Spleen (tissue), 11 donors: ENCODE measurements around the gene SNX9. TPM values are rescaled to one million over a fixed set of nuclear protein-coding genes. Genes with fewer than 3 reads are reported as not detected.
"Not testable (repeated sequence)": the region's sequence is repeated elsewhere in the genome, so short reads cannot be mapped to it uniquely, and the experiment has no call there.

Experiments used
- DNase-seq: peaks from one replicate; pipeline ENCODE4 v3.0.0-alpha.2; 2020
- H3K27ac ChIP-seq, 8 donors: fragments of 200-600 bp; sonication (generic) in 7 of 8; 1 replicate in 4 of 8; 2 replicates in 4 of 8; pipeline versions ENCODE4 v1.5.0 to v1.8.0; 2016 to 2021; ENCODE audit warnings: inconsistent platforms in 4 of 8, mild to moderate bottlenecking in 4 of 8, moderate library complexity in 1 of 8
- H3K27me3 ChIP-seq, 7 donors: fragments of 200-600 bp; sonication (generic) in 6 of 7; replicated peaks in 1 of 7; 1 replicate in 4 of 7; 2 replicates in 3 of 7; pipeline versions ENCODE4 v1.5.0 to v1.8.0; 2016 to 2021; ENCODE audit warnings: inconsistent platforms in 3 of 7, mild to moderate bottlenecking in 1 of 7
- H3K36me3 ChIP-seq, 6 donors: fragments of 200-600 bp; sonication (generic) in 5 of 6; 1 replicate in 4 of 6; 2 replicates in 2 of 6; pipeline versions ENCODE4 v1.5.0 to v1.8.0; 2016 to 2021; ENCODE audit warnings: inconsistent platforms in 2 of 6
- H3K4me1 ChIP-seq, 6 donors: fragments of 200-600 bp; sonication (generic) in 5 of 6; 1 replicate in 3 of 6; 2 replicates in 3 of 6; pipeline versions ENCODE4 v1.5.0 to v1.8.0; 2016 to 2021; ENCODE audit warnings: inconsistent platforms in 3 of 6
- H3K4me3 ChIP-seq, 8 donors: fragments of 200-600 bp; sonication (generic) in 7 of 8; 1 replicate in 4 of 8; 2 replicates in 4 of 8; pipeline versions ENCODE4 v1.5.0 to v1.8.0; 2016 to 2021; ENCODE audit warnings: inconsistent platforms in 4 of 8, mild to moderate bottlenecking in 4 of 8, moderate library complexity in 2 of 8
- H3K9me3 ChIP-seq, 8 donors: fragments of 200-600 bp; sonication (generic) in 7 of 8; 1 replicate in 4 of 8; 2 replicates in 4 of 8; pipeline versions ENCODE4 v1.5.0 to v1.8.0; 2016 to 2021; ENCODE audit warnings: inconsistent platforms in 4 of 8
- POLR2A ChIP-seq, 3 donors: fragments of 450-650 bp; IDR thresholded peaks; one replicate each; pipeline ENCODE4 v1.5.1; 2017; ENCODE audit warnings: antibody characterized with exemption in 3 of 3, mild to moderate bottlenecking in 1 of 3
- POLR2AphosphoS5 ChIP-seq, 3 donors: sonication (generic); formaldehyde crosslinking; IDR thresholded peaks; one replicate each; pipeline ENCODE4 v1.5.1; 2017; ENCODE audit warnings: antibody characterized with exemption in 3 of 3
- WGBS, 5 donors: extraction: QIAGEN DNeasy Blood & Tissue Kit in 3 of 5; methylation state at CpG; one replicate each; pipeline versions ENCODE4 v1.1.5 to v1.1.7; 2013 to 2018; 5-methylcytosine and 5-hydroxymethylcytosine counted together
- intact Hi-C: fragments of 100-400 bp; cut with DNase I; formaldehyde crosslinking; loops from one replicate; pipeline ENCODE4 v1.15.0; 2023; ENCODE audit warnings: low total_unique reads
- polyA plus RNA-seq, 3 donors: library from polyadenylated mRNA; stranded (reverse); fragments of 200-250 nt; gene quantifications; one replicate each; pipeline ENCODE4 v1.2.1, GENCODE V29; 2013
- total RNA-seq, 7 donors: library from RNA; depleted of rRNA in 3 of 7; stranded (reverse); fragments of >200 nt in 3 of 7; fragmentation: NEBNext Ultra II Directional in 4 of 7; extraction: Animal tissue kit (Norgen Biotek cat#: 25700) in 4 of 7; gene quantifications; one replicate each; pipeline versions ENCODE4 v1.1.0 to v1.2.1, GENCODE V29; 2016 to 2021
- TF ChIP-seq, protein P1 (sequence below), 11 experiments: fragments of 200-600 bp in 7 of 11; fragments of 450-650 bp in 4 of 11; sonication (generic) in 4 of 11; IDR thresholded peaks in 8 of 11; conservative IDR thresholded peaks in 3 of 11; 1 replicate in 7 of 11; 2 replicates in 4 of 11; pipeline versions ENCODE4 v1.4.0 to v1.8.0; 2016 to 2021; ENCODE audit warnings: antibody characterized with exemption in 11 of 11, inconsistent platforms in 4 of 11, mild to moderate bottlenecking in 1 of 11
- donor health status: healthy with polysubstance abuse.
- donor health status: DM: no; HTN: no; CAD: no; lungs with moderate emphysema.
- donor health status: DM: no; HTN: no; CAD: no.
- donor health status: Bipolar disorder and iron deficiency.
- donor health status: healthy.
- donor health status: DM: no; HTN: no; CAD: no.
- donor health status: DM: yes; HTN: yes; CAD: no.

Gene SNX9
- total and polyA plus RNA-seq, 10 donors: 18.9 to 42.5 (median 31.8) TPM

DNA sequence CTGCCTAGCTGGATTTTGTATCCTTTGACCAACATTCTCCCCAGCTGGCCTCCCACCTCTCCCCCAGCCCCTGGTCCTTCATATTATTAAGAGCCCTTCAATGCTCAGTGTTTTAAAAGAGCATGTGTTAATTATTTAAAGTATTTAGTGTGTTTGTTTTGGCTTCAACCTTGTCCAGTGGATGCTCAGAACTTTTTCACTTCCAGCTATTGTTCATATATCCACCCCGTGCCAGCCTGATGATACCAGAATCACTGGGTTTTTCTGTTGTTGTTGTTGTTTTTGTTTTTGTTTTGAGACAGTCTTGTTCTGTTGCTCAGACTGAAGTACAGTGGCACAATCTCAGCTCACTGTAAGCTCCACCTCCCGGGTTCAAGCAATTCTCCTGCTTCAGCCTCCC, 30.4 kb upstream of the SNX9 start:
- Histone ChIP-seq H3K27ac (no peak overlapping the region), H3K27me3 (no peaks in the 10 kb centered on the region), H3K9me3 (no peaks in the 10 kb centered on the region), H3K36me3 (no peaks in the 10 kb centered on the region), H3K4me1 (peaks cover 0 to 4% (median 0%) of the 10 kb centered on the region in 6 donors), H3K4me3 (no peak overlapping the region)
- no peak for DNase-seq
- WGBS, 5 donors: 78 to 91% (median 89%) methylated on average over 2 of the region's 2 CpGs
- intact Hi-C loops: no loop called here
- TF ChIP-seq, protein P1, sequence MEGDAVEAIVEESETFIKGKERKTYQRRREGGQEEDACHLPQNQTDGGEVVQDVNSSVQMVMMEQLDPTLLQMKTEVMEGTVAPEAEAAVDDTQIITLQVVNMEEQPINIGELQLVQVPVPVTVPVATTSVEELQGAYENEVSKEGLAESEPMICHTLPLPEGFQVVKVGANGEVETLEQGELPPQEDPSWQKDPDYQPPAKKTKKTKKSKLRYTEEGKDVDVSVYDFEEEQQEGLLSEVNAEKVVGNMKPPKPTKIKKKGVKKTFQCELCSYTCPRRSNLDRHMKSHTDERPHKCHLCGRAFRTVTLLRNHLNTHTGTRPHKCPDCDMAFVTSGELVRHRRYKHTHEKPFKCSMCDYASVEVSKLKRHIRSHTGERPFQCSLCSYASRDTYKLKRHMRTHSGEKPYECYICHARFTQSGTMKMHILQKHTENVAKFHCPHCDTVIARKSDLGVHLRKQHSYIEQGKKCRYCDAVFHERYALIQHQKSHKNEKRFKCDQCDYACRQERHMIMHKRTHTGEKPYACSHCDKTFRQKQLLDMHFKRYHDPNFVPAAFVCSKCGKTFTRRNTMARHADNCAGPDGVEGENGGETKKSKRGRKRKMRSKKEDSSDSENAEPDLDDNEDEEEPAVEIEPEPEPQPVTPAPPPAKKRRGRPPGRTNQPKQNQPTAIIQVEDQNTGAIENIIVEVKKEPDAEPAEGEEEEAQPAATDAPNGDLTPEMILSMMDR (IDR thresholded peaks at IDR 0.05 in 8 of 11, conservative IDR thresholded peaks at IDR 0.05 in 3 of 11): no peak
- no peak for TF ChIP-seq POLR2AphosphoS5 (IDR thresholded peaks at IDR 0.05)

DNA sequence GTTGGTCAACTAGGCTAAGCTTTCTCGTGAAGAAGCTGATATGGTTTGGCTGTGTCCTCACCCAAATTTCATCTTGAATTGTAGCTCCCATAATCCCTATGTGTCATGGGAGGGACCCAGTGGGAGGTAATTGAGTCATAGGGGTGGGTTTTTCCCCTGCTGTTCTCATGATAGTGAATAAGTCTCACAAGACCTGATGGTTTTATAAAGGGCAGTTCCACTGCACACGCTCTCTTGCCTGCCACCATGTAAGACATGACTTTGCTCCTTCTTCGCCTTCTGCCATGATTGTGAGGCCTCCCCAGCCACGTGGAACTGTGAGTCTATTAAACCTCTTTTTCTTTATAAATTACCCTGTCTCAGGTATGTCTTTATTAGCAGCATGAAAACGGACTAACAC, 29.0 kb upstream of the SNX9 start:
- H3K4me1 ChIP-seq, H3K36me3 ChIP-seq, intact Hi-C loops, H3K9me3 ChIP-seq, DNase-seq, H3K27me3 ChIP-seq, H3K4me3 ChIP-seq, H3K27ac ChIP-seq: not testable (repeated sequence)
- 82 to 96% (median 87%) methylated on average over 5 of the region's 5 CpGs for WGBS, 5 donors

DNA sequence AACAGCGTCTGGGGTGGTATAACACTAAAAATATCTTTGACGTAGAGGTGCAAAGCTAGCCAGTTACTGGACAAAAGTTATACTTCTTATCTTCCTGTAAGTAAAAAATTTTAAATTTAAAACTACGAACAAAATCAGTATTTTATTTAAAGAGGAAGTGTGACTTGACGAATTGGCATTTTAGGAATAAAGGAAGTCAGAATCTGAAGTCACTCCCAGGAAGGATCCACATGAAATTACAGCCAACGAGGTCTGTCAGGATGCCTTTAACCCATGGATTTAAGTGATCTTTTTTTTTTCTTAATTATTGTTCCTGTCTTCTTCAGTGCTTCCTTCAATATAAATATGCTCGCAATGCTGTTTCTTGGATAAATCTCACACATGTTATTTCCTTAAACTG, 27.2 kb upstream of the SNX9 start:
- no peak for DNase-seq
- H3K36me3 ChIP-seq: no peaks in the 10 kb centered on the region
- H3K9me3 ChIP-seq: no peaks in the 10 kb centered on the region
- TF ChIP-seq POLR2AphosphoS5 (IDR thresholded peaks at IDR 0.05): no peak
- TF ChIP-seq, protein P1 (IDR thresholded peaks at IDR 0.05 in 8 of 11, conservative IDR thresholded peaks at IDR 0.05 in 3 of 11): no peak
- no peak for TF ChIP-seq POLR2A (IDR thresholded peaks at IDR 0.05)
- H3K27me3 ChIP-seq: no peaks in the 10 kb centered on the region
- peaks cover 0 to 4% (median 0%) of the 10 kb centered on the region in 6 donors for H3K4me1 ChIP-seq
- 59 to 64% (median 61%) methylated on average over 6 of the region's 6 CpGs for WGBS, 5 donors
- intact Hi-C loops: no loop called here
- H3K27ac ChIP-seq: peak overlapping the region in 1 of 8 donors; percentile 3
- no peak overlapping the region for H3K4me3 ChIP-seq

DNA sequence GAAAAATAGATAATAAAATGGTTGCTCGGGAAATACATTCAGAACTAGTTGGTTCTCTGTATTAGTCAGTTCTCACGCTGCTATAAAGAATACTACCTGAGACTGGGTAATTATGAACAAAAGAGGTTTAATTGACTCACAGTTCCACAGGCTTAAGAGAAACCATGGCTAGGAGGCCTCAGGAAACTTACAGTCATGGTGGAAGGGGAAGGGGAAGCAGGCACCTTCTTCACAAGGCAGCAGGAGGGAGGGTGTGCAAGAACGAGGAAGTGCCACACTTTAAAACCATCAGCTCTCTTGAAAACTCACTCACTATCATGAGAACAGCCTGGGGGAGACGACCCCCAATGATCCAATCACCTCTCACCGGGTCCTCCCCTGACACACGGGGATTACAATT, 24.2 kb upstream of the SNX9 start:
- Histone ChIP-seq H3K27me3 (no peaks in the 10 kb centered on the region), H3K27ac (no peak overlapping the region), H3K4me1 (peaks cover 0 to 4% (median 0%) of the 10 kb centered on the region in 6 donors), H3K9me3 (no peaks in the 10 kb centered on the region), H3K36me3 (no peaks in the 10 kb centered on the region), H3K4me3 (no peak overlapping the region)
- DNase-seq: no peak
- no peak for TF ChIP-seq POLR2AphosphoS5 (IDR thresholded peaks at IDR 0.05)
- TF ChIP-seq, protein P1 (IDR thresholded peaks at IDR 0.05 in 8 of 11, conservative IDR thresholded peaks at IDR 0.05 in 3 of 11): no peak
- no peak for TF ChIP-seq POLR2A (IDR thresholded peaks at IDR 0.05)
- WGBS, 5 donors: 71 to 82% (median 75%) methylated on average over 6 of the region's 6 CpGs
- intact Hi-C loops: no loop called here

DNA sequence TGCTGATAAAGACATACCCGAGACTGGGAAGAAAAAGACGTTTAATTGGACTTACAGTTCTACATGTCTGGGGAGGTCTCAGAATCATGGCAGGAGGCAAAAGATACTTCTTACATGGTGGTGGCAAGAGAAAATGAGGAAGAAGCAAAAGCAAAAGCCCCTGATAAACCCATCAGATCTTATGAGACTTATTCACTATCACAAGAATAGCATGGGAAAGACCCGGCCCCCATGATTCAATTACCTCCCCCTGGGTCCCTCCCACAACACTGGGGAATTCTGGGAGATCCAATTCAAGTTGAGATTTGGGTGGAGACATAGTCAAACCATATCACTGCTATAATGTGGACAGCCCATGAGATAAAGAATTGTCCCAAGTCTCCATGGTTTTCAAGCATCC, 23.5 kb upstream of the SNX9 start:
- DNase-seq, H3K4me3 ChIP-seq, intact Hi-C loops, H3K9me3 ChIP-seq, H3K27me3 ChIP-seq, H3K4me1 ChIP-seq, H3K27ac ChIP-seq, H3K36me3 ChIP-seq: not testable (repeated sequence)
- WGBS, 5 donors: 82 to 90% (median 87%) methylated on average over 3 of the region's 3 CpGs
